GM12892 (cell line): ENCODE results near the gene HSD11B2.

Experiments
- POLR2A ChIP-seq: IDR thresholded peaks from 2 replicates; pipeline ENCODE4 v1.6.1; 2011; ENCODE audit warnings: low read depth, low read length, control low read depth
- POLR2AphosphoS5 ChIP-seq: IDR thresholded peaks from 2 replicates; pipeline ENCODE4 v1.6.1; 2011; ENCODE audit warnings: low read depth, low read length, control low read depth

DNA sequence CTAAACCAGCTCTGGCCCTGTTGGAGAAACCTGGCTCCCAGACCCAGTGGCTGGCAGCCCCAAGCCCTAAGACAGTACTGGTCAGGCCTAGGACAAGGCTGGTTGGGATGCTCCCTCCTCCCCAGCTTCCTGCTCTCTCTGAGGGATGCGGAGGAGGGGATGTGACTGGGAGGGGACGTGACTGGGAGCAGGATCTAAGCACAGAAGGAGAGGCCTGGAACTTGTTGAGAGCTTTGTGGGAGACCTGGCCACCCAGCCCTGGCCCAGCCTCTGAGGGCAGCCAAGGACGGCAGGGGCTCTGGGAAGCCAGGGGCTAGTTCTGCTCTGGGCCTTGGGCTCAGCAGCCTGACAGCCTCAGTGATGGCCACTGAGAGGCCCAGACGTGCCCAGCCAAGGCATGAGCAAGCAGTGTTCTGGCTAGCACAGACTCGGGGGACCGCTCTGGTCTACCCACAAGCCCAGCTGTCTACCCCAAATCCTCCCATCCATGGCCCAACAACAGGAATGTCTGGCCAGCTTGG is 27.3 kb downstream of the HSD11B2 start:
- TF ChIP-seq POLR2AphosphoS5 (no peak), POLR2A (no peak)
